Activated CD4-positive, alpha-beta T cell treated with anti-CD3 and anti-CD28 coated beads, Interleukin-10, Interleukin-2, amounts not matched to agents 100 ng/mL and 50 ng/mL, durations not matched to agents 16 hours and 8 hours (primary cell): Measurements from ENCODE around the gene CASKIN2.
A peak's percentile ranks its signal among the peaks of the same experiment; 100 is the strongest.

Experiments
- DNase-seq: peaks from one replicate; pipeline ENCODE4 v3.0.0-alpha.2; 2020

Gene CASKIN2

GRCh38 chr17:75504347-75505151 is 10.8 kb downstream of the CASKIN2 start:
- peak; percentile 45 for DNase-seq

- DNase-seq, result no peak
Measured at GRCh38 chr17:75503976-75504346, 11.4 kb downstream of the CASKIN2 start.

- DNase-seq, result no peak
Measured at GRCh38 chr17:75503337-75503950, 11.9 kb downstream of the CASKIN2 start.

GRCh38 chr17:75502721-75503329 is 12.5 kb downstream of the CASKIN2 start:
- DNase-seq, result no peak

- DNase-seq, result no peak
Measured at GRCh38 chr17:75502072-75502720, 13.1 kb downstream of the CASKIN2 start.

- no peak for DNase-seq
Measured at GRCh38 chr17:75501378-75502071, 13.8 kb downstream of the CASKIN2 start.

GRCh38 chr17:75500419-75501216 is 14.7 kb downstream of the CASKIN2 start:
- DNase-seq, result no peak

GRCh38 chr17:75499313-75500022 is 15.9 kb downstream of the CASKIN2 start:
- DNase-seq, result no peak

- DNase-seq, result no peak
Measured at GRCh38 chr17:75498726-75499213, 16.6 kb downstream of the CASKIN2 start.

- no peak for DNase-seq
Measured at GRCh38 chr17:75498039-75498725, 17.2 kb downstream of the CASKIN2 start.

- no peak for DNase-seq
Measured at GRCh38 chr17:75496005-75496404, 19.3 kb downstream of the CASKIN2 start.

- DNase-seq, result no peak
Measured at GRCh38 chr17:75494326-75494877, 20.9 kb downstream of the CASKIN2 start.

GRCh38 chr17:75493476-75494129 is 21.7 kb downstream of the CASKIN2 start:
- no peak for DNase-seq

- no peak for DNase-seq
Measured at GRCh38 chr17:75492555-75493168, 22.7 kb downstream of the CASKIN2 start.

- DNase-seq, result no peak
Measured at GRCh38 chr17:75491680-75492079, 23.7 kb downstream of the CASKIN2 start.

GRCh38 chr17:75490953-75491649 is 24.2 kb downstream of the CASKIN2 start:
- no peak for DNase-seq

GRCh38 chr17:75490173-75490743 is 25.1 kb downstream of the CASKIN2 start:
- no peak for DNase-seq

GRCh38 chr17:75489511-75489955 is 25.8 kb downstream of the CASKIN2 start:
- DNase-seq, result no peak
